Body of pancreas (tissue), 4 donors: ENCODE results near the gene TP53BP2. TPM values are rescaled to one million over a fixed set of nuclear protein-coding genes. Genes with fewer than 3 reads are reported as not detected.

ENCODE experiments used
- ATAC-seq: fragments of 150-250 bp; one replicate; pipeline ENCODE4 v1.9.1; 2016
- DNase-seq, 4 donors: peaks; one replicate each; pipeline ENCODE4 v3.0.0-alpha.2; 2019
- H3K27ac ChIP-seq, 4 donors: fragments of 200-600 bp; sonication (generic); 1 replicate in 3 of 4; 2 replicates in 1 of 4; pipeline versions ENCODE4 v1.5.1 to v1.6.1; 2016 to 2019; ENCODE audit warnings: mild to moderate bottlenecking in 1 of 4, mixed read lengths in 1 of 4, moderate library complexity in 1 of 4
- H3K27me3 ChIP-seq, 2 donors: fragments of 200-600 bp; sonication (generic); one replicate each; pipeline ENCODE4 v1.6.0; 2016; ENCODE audit warnings: mild to moderate bottlenecking in 1 of 2
- H3K36me3 ChIP-seq, 2 donors: fragments of 200-600 bp; sonication (generic); replicated peaks in 1 of 2; 2 replicates each; pipeline ENCODE4 v1.5.1; 2016; ENCODE audit warnings: low read depth in 2 of 2; ENCODE audit not compliant: insufficient read depth in 1 of 2
- H3K4me1 ChIP-seq: fragments of 200-600 bp; sonication (generic); one replicate; pipeline ENCODE4 v1.6.0; 2016
- H3K4me3 ChIP-seq, 2 donors: fragments of 200-600 bp; sonication (generic); 1 replicate in 1 of 2; 2 replicates in 1 of 2; pipeline ENCODE4 v1.5.1; 2016 to 2019
- H3K9me3 ChIP-seq, 3 donors: fragments of 200-600 bp; sonication (generic); 1 replicate in 2 of 3; 2 replicates in 1 of 3; pipeline ENCODE4 v1.5.1; 2016
- POLR2A ChIP-seq, 3 donors: fragments of 450-650 bp; IDR thresholded peaks; one replicate each; pipeline ENCODE4 v1.6.1; 2016; ENCODE audit warnings: antibody characterized with exemption in 3 of 3, mild to moderate bottlenecking in 2 of 3
- WGBS, 2 donors: methylation state at CpG; one replicate each; pipeline ENCODE4 v1.1.5; 2017; 5-methylcytosine and 5-hydroxymethylcytosine counted together
- intact Hi-C: fragments of 100-400 bp; cut with DNase I; formaldehyde crosslinking; loops from one replicate; pipeline ENCODE4 v1.15.1; 2023
- total RNA-seq, 2 donors: library from RNA; depleted of rRNA; stranded (reverse); fragments of >200 nt; gene quantifications; one replicate each; pipeline ENCODE4 v1.1.0, GENCODE V29; 2016
- TF ChIP-seq, protein P1 (sequence below), 7 experiments: fragments of 450-650 bp in 4 of 7; fragments of 200-600 bp in 3 of 7; sonication (generic) in 3 of 7; IDR thresholded peaks; one replicate each; pipeline ENCODE4 v1.5.1; 2016 to 2019; ENCODE audit warnings: antibody characterized with exemption in 7 of 7

Gene TP53BP2
- total RNA-seq, 2 donors from 2014 or later = 22.3 to 30.0 TPM

DNA sequence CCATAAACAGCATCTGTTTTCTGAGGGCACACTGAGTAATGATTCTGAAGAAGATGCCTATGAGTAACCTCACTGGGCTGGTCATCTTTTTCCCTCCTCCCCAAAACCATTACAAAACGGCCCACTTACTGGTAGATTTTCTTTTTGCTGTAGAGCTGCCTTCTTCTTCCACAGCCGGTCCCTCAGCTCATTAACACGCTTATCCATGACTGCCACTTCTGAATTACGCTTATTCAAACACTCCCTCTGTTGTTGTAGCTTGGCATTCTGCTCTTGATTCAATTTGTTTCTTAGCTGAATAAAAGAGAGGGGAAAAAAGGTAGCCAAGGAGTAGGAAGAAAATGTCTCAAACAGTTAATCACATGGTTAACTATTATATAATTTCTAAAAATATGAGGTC, 43.1 kb downstream of the TP53BP2 start:
- Histone ChIP-seq H3K4me1 (no peaks in the 10 kb centered on the region), H3K9me3 (no peaks in the 10 kb centered on the region), H3K27ac (no peak overlapping the region), H3K4me3 (no peak overlapping the region), H3K36me3 (peaks cover 0 to 53% of the 10 kb centered on the region in 2 donors), H3K27me3 (no peaks in the 10 kb centered on the region)
- 84 to 91% methylated on average over 4 of the region's 4 CpGs for WGBS, 2 donors
- ATAC-seq (no peak), DNase-seq (no peak)
- intact Hi-C loops = no loop called here
- TF ChIP-seq, protein P1, sequence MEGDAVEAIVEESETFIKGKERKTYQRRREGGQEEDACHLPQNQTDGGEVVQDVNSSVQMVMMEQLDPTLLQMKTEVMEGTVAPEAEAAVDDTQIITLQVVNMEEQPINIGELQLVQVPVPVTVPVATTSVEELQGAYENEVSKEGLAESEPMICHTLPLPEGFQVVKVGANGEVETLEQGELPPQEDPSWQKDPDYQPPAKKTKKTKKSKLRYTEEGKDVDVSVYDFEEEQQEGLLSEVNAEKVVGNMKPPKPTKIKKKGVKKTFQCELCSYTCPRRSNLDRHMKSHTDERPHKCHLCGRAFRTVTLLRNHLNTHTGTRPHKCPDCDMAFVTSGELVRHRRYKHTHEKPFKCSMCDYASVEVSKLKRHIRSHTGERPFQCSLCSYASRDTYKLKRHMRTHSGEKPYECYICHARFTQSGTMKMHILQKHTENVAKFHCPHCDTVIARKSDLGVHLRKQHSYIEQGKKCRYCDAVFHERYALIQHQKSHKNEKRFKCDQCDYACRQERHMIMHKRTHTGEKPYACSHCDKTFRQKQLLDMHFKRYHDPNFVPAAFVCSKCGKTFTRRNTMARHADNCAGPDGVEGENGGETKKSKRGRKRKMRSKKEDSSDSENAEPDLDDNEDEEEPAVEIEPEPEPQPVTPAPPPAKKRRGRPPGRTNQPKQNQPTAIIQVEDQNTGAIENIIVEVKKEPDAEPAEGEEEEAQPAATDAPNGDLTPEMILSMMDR (IDR thresholded peaks at IDR 0.05) = no peak
- no peak for TF ChIP-seq POLR2A (IDR thresholded peaks at IDR 0.05)

DNA sequence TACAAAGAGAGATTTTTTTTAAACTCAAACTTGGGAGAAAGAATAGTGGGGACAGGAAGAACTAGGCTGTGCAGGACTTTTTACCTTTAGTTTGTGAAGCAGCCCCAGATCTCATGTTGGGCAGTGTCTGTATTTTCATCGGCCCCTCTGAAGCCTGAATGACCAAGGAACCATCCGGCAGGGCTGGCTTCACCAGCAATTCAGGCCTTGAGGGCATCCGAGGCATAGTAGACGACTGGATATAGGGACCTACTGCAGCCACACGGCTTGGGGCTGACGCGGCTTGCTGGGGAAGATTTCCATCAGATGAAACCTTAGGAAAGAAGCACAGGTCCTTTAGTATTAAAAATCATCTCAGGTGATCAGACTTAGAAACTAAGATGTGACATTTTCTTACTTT, 43.7 kb downstream of the TP53BP2 start:
- Histone ChIP-seq H3K9me3 (no peaks in the 10 kb centered on the region), H3K27me3 (no peaks in the 10 kb centered on the region), H3K36me3 (peaks cover 0 to 55% of the 10 kb centered on the region in 2 donors), H3K4me3 (no peak overlapping the region), H3K4me1 (no peaks in the 10 kb centered on the region), H3K27ac (no peak overlapping the region)
- TF ChIP-seq, protein P1 (IDR thresholded peaks at IDR 0.05) = no peak
- no peak for TF ChIP-seq POLR2A (IDR thresholded peaks at IDR 0.05)
- ATAC-seq = no peak
- 92 to 98% methylated on average over 7 of the region's 7 CpGs for WGBS, 2 donors
- intact Hi-C loops = no loop called here
- no peak for DNase-seq

DNA sequence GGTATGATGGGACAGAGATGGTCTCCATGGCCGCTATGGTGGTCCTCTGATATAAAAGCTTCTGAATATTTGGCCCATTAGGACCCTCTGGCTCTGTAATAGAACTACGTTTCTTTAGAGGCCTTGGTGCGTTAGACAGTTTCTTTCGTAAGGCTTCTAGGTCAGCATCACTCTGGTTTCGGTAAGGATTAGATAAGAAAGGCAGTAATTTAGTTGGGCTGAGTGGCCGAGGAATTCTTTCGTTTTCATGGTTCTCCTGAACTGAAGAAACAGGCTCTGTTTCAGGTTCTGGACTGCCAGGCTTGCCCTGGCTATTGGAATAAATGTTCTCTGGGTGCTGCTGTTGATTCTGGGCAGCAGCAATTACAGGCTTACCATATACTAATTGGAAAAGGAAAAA, 49.5 kb downstream of the TP53BP2 start:
- WGBS, 2 donors = 91 to 96% methylated on average over 7 of the region's 7 CpGs
- no peak overlapping the region for H3K27ac ChIP-seq
- intact Hi-C loops = no loop called here
- H3K36me3 ChIP-seq = peaks cover 0 to 40% of the 10 kb centered on the region in 2 donors
- no peak for DNase-seq
- ATAC-seq = no peak
- H3K27me3 ChIP-seq = no peaks in the 10 kb centered on the region
- no peaks in the 10 kb centered on the region for H3K4me1 ChIP-seq
- TF ChIP-seq, protein P1 (IDR thresholded peaks at IDR 0.05) = no peak
- TF ChIP-seq POLR2A (IDR thresholded peaks at IDR 0.05) = no peak
- no peaks in the 10 kb centered on the region for H3K9me3 ChIP-seq
- H3K4me3 ChIP-seq = no peak overlapping the region

DNA sequence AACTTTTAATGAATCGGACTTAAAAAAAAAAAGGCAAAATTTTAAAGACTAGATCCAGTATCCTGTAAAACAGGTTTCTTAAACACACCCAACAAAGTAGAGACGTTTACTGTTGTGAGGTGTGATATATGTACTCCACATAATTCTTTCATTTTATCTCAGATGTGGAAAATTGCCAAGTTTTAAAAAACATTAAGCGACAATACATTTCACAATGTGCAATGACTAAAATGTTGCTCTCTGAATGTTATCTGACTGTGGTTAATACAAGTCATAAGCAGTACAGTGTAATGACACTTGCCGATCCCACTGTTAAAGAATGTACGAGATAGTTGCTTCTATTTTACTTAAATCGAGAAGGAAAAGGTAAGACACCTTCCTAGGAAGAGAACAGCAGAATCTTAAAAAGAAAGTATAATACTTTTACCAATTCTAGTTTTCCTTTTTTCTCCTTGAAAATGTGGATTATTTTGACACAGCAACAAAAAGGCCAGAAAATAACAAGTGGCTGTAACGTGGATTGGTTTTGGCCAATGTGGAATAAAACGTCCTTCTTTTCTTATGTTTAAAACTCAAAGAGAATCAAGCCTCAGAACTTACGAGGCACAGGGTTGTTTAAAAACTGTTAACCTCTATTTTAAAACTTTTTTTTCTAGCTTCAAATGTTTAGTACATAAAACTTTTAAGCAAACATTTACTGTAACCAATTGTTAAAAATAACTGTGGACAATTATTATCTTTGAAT, 51.4 kb downstream of the TP53BP2 start:
- no peaks in the 10 kb centered on the region for H3K4me1 ChIP-seq
- WGBS, 2 donors = 81 to 83% methylated on average over 9 of the region's 9 CpGs
- no peak for ATAC-seq
- peaks cover 0 to 24% of the 10 kb centered on the region in 2 donors for H3K36me3 ChIP-seq
- H3K27me3 ChIP-seq = no peaks in the 10 kb centered on the region
- H3K27ac ChIP-seq = no peak overlapping the region
- DNase-seq = no peak
- TF ChIP-seq, protein P1 (IDR thresholded peaks at IDR 0.05) = no peak
- no peak for TF ChIP-seq POLR2A (IDR thresholded peaks at IDR 0.05)
- intact Hi-C loops = no loop called here
- no peaks in the 10 kb centered on the region for H3K9me3 ChIP-seq
- H3K4me3 ChIP-seq = no peak overlapping the region

DNA sequence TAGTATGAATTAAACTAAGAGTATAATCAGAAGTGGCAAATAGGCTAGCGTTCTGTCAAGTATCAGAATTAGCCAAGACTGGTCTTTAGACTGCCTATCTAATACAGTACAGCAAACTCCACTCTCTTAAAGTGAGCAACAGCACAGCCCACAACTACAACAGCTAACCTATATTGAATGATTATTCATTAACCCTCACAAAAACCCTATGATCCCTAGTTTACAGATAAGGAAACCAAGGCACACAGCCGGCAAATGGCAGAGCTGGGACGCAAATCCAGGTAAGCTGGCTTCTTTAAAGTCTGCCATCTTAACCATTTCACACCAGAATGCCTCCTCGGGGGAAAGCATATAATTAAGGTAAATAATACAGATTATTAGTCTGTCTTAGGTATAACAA, 52.0 kb downstream of the TP53BP2 start:
- no peak overlapping the region for H3K4me3 ChIP-seq
- ATAC-seq = no peak
- no peaks in the 10 kb centered on the region for H3K27me3 ChIP-seq
- no peak for DNase-seq
- no peak for TF ChIP-seq POLR2A (IDR thresholded peaks at IDR 0.05)
- TF ChIP-seq, protein P1 (IDR thresholded peaks at IDR 0.05) = no peak
- no peak overlapping the region for H3K27ac ChIP-seq
- peaks cover 0 to 21% of the 10 kb centered on the region in 2 donors for H3K36me3 ChIP-seq
- no peaks in the 10 kb centered on the region for H3K4me1 ChIP-seq
- H3K9me3 ChIP-seq = no peaks in the 10 kb centered on the region
- intact Hi-C loops = no loop called here
- WGBS, 2 donors = 64 to 81% methylated on average over 4 of the region's 4 CpGs
